ENCODE results near the gene SPTB.
A peak's percentile ranks its signal among the peaks of the same experiment; 100 is the strongest.

The SPTB gene

GRCh38 chr14:64760146-64760755 lies 119.5 kb downstream of the SPTB start:
- H3K27ac ChIP-seq (replicated peaks; ENCODE audit: low read length): no peak overlapping the region
- no peaks in the 10 kb centered on the region for H3K79me1 ChIP-seq (ENCODE audit: low read depth, low read length)
- no peak overlapping the region for H3K4ac ChIP-seq (ENCODE audit: low read length)
- peaks cover 0 to 56% (median 0%) of the 10 kb centered on the region in 3 experiments for H3K27me3 ChIP-seq (ENCODE audit: control insufficient read depth in 3 of 3, insufficient read depth in 3 of 3, low read depth in 1 of 3, low read length in 3 of 3)
- no CpG with 5 or more reads among the region's 8 CpGs for WGBS, 2 donors (ENCODE audit: extremely low coverage in 2 of 2, insufficient read length in 2 of 2, insufficient replicate concordance in 1 of 2)
- H2AFZ ChIP-seq (ENCODE audit: low read length): no peak overlapping the region
- no peak overlapping the region for H2BK5ac ChIP-seq (ENCODE audit: low read length)
- H2BK12ac ChIP-seq (ENCODE audit: low read length): no peak overlapping the region
- H3K18ac ChIP-seq (ENCODE audit: low read length): peak overlapping the region; percentile 28
- no peak overlapping the region for H2BK120ac ChIP-seq (ENCODE audit: low read depth, low read length)
- H3K23ac ChIP-seq (ENCODE audit: low read depth, low read length, poor library complexity): no peak overlapping the region
- H3K36me3 ChIP-seq (replicated peaks in 1 of 2; ENCODE audit: control insufficient read depth in 2 of 2, insufficient read depth in 2 of 2, low read length in 2 of 2): no peaks in the 10 kb centered on the region
- H3K4me3 ChIP-seq (ENCODE audit: low read length in 2 of 2): no peak overlapping the region
- H2AK5ac ChIP-seq (ENCODE audit: low read depth, low read length): no peak overlapping the region
- peak; percentile 57 for DNase-seq (ENCODE audit: low spot score)
- no peak overlapping the region for H3K14ac ChIP-seq (ENCODE audit: low read length)
- H3K9ac ChIP-seq (ENCODE audit: low read depth, low read length, poor library complexity): no peak overlapping the region
- H3K4me2 ChIP-seq (ENCODE audit: insufficient read depth, low read length, poor library complexity, severe bottlenecking): no peak overlapping the region
- H4K8ac ChIP-seq (ENCODE audit: low read depth, low read length): no peak overlapping the region
- peaks cover 0 to 9% of the 10 kb centered on the region in 2 donors for H3K9me3 ChIP-seq (replicated peaks in 1 of 2; ENCODE audit: control insufficient read depth in 2 of 2, insufficient read depth in 1 of 2, low read depth in 1 of 2, low read length in 2 of 2)
- H4K91ac ChIP-seq (ENCODE audit: low read depth, low read length, poor library complexity): no peak overlapping the region
- no peak overlapping the region for H2BK15ac ChIP-seq (ENCODE audit: low read length)
- H3K4me1 ChIP-seq (ENCODE audit: control insufficient read depth in 2 of 2, insufficient read depth in 1 of 2, low read depth in 1 of 2, low read length in 2 of 2): peaks cover 8 to 28% of the 10 kb centered on the region in 2 donors

GRCh38 chr14:64759555-64759938 lies 120.2 kb downstream of the SPTB start:
- Histone ChIP-seq H3K79me1 (ENCODE audit: low read depth, low read length) (no peaks in the 10 kb centered on the region), H3K27me3 (ENCODE audit: control insufficient read depth in 3 of 3, insufficient read depth in 3 of 3, low read depth in 1 of 3, low read length in 3 of 3) (peaks cover 0 to 56% (median 0%) of the 10 kb centered on the region in 3 experiments), H3K27ac (replicated peaks; ENCODE audit: low read length) (no peak overlapping the region), H3K9me3 (replicated peaks in 1 of 2; ENCODE audit: control insufficient read depth in 2 of 2, insufficient read depth in 1 of 2, low read depth in 1 of 2, low read length in 2 of 2) (peaks cover 0 to 9% of the 10 kb centered on the region in 2 donors), H3K4me1 (ENCODE audit: control insufficient read depth in 2 of 2, insufficient read depth in 1 of 2, low read depth in 1 of 2, low read length in 2 of 2) (peaks cover 7 to 27% of the 10 kb centered on the region in 2 donors), H3K4ac (ENCODE audit: low read length) (peak overlapping the region; percentile 19), H2BK5ac (ENCODE audit: low read length) (peak overlapping the region; percentile 16), H3K14ac (ENCODE audit: low read length) (no peak overlapping the region), H2AK5ac (ENCODE audit: low read depth, low read length) (peak overlapping the region; percentile 94), H3K9ac (ENCODE audit: low read depth, low read length, poor library complexity) (no peak overlapping the region), H3K36me3 (replicated peaks in 1 of 2; ENCODE audit: control insufficient read depth in 2 of 2, insufficient read depth in 2 of 2, low read length in 2 of 2) (no peaks in the 10 kb centered on the region), H4K8ac (ENCODE audit: low read depth, low read length) (no peak overlapping the region), H2BK120ac (ENCODE audit: low read depth, low read length) (peak overlapping the region; percentile 3), H3K18ac (ENCODE audit: low read length) (peak overlapping the region; percentile 80), H3K4me3 (ENCODE audit: low read length in 2 of 2) (no peak overlapping the region), H2BK12ac (ENCODE audit: low read length) (peak overlapping the region; percentile 77), H4K91ac (ENCODE audit: low read depth, low read length, poor library complexity) (no peak overlapping the region), H2BK15ac (ENCODE audit: low read length) (peak overlapping the region; percentile 40), H3K23ac (ENCODE audit: low read depth, low read length, poor library complexity) (no peak overlapping the region), H3K4me2 (ENCODE audit: insufficient read depth, low read length, poor library complexity, severe bottlenecking) (no peak overlapping the region), H2AFZ (ENCODE audit: low read length) (no peak overlapping the region)
- no CpG with 5 or more reads among the region's 6 CpGs for WGBS, 2 donors (ENCODE audit: extremely low coverage in 2 of 2, insufficient read length in 2 of 2, insufficient replicate concordance in 1 of 2)
- DNase-seq (ENCODE audit: low spot score): no peak

DNA sequence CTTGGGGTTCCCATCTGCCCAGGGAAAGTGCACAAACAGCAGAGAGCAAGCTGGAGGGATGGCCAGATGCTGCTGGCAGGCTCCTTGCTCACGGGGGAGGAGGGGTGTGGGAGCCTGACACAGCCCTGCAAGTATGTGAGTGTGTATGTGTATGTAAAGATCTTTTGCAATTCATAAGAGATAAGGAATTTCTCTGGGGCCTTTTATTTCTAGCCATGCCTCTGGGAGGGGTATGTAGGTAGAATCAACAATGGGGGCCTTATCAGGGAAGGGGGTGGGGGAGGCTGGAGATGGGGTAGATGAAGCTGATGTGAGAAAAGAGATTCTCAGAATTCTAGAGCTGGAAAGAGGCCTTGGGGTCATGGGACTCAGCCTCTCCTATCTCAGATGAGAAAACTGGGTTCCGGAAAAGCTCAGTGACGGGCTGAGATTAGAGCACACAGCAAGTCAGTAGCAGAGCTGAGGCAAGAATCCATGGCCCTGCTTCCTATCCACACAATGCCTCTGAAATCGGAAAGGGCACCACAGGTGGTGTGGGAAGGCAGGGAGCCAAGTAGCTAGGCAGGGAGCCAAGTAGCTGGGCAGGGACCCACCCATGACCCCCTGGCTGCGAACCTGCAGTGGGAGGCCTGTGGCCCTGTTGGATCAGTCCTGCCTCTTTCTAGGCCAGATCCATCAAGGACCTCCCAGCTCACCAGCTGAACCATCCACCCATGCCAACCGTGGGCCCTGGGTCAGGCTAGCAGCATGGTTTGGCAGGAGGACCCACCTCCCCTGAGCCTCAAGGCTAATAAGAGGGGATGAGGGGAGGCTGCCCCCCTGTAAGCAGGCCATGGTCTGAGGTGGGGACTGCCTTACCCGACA lies 120.8 kb downstream of the SPTB start:
- no peaks in the 10 kb centered on the region for H3K79me1 ChIP-seq (ENCODE audit: low read depth, low read length)
- H2BK12ac ChIP-seq (ENCODE audit: low read length): peak overlapping the region; percentile 77
- no peak for DNase-seq (ENCODE audit: low spot score)
- H3K23ac ChIP-seq (ENCODE audit: low read depth, low read length, poor library complexity): no peak overlapping the region
- peak overlapping the region; percentile 33 for H4K91ac ChIP-seq (ENCODE audit: low read depth, low read length, poor library complexity)
- H3K9me3 ChIP-seq (replicated peaks in 1 of 2; ENCODE audit: control insufficient read depth in 2 of 2, insufficient read depth in 1 of 2, low read depth in 1 of 2, low read length in 2 of 2): peaks cover under 1 to 9% of the 10 kb centered on the region in 2 donors
- no peaks in the 10 kb centered on the region for H3K36me3 ChIP-seq (replicated peaks in 1 of 2; ENCODE audit: control insufficient read depth in 2 of 2, insufficient read depth in 2 of 2, low read length in 2 of 2)
- peaks cover 0 to 50% (median 0%) of the 10 kb centered on the region in 3 experiments for H3K27me3 ChIP-seq (ENCODE audit: control insufficient read depth in 3 of 3, insufficient read depth in 3 of 3, low read depth in 1 of 3, low read length in 3 of 3)
- no CpG with 5 or more reads among the region's 7 CpGs for WGBS, 2 donors (ENCODE audit: extremely low coverage in 2 of 2, insufficient read length in 2 of 2, insufficient replicate concordance in 1 of 2)
- peak overlapping the region; percentile 80 for H3K18ac ChIP-seq (ENCODE audit: low read length)
- H3K4ac ChIP-seq (ENCODE audit: low read length): peak overlapping the region; percentile 19
- peaks cover 4 to 21% of the 10 kb centered on the region in 2 donors for H3K4me1 ChIP-seq (ENCODE audit: control insufficient read depth in 2 of 2, insufficient read depth in 1 of 2, low read depth in 1 of 2, low read length in 2 of 2)
- peak overlapping the region; percentile 42 for H3K14ac ChIP-seq (ENCODE audit: low read length)
- peak overlapping the region; percentile 40 for H2BK15ac ChIP-seq (ENCODE audit: low read length)
- no peak overlapping the region for H2AFZ ChIP-seq (ENCODE audit: low read length)
- peak overlapping the region; percentile 16 for H2BK5ac ChIP-seq (ENCODE audit: low read length)
- peak overlapping the region; percentile 94 for H2AK5ac ChIP-seq (ENCODE audit: low read depth, low read length)
- peak overlapping the region; percentile 6 for H3K9ac ChIP-seq (ENCODE audit: low read depth, low read length, poor library complexity)
- no peak overlapping the region for H4K8ac ChIP-seq (ENCODE audit: low read depth, low read length)
- no peak overlapping the region for H3K4me3 ChIP-seq (ENCODE audit: low read length in 2 of 2)
- H3K27ac ChIP-seq (replicated peaks; ENCODE audit: low read length): no peak overlapping the region
- H3K4me2 ChIP-seq (ENCODE audit: insufficient read depth, low read length, poor library complexity, severe bottlenecking): no peak overlapping the region
- H2BK120ac ChIP-seq (ENCODE audit: low read depth, low read length): peak overlapping the region; percentile 3

GRCh38 chr14:64758025-64758521 lies 121.6 kb downstream of the SPTB start:
- H2BK5ac ChIP-seq (ENCODE audit: low read length): no peak overlapping the region
- no peak overlapping the region for H2BK120ac ChIP-seq (ENCODE audit: low read depth, low read length)
- H3K4me2 ChIP-seq (ENCODE audit: insufficient read depth, low read length, poor library complexity, severe bottlenecking): no peak overlapping the region
- peaks cover 2 to 9% of the 10 kb centered on the region in 2 donors for H3K9me3 ChIP-seq (replicated peaks in 1 of 2; ENCODE audit: control insufficient read depth in 2 of 2, insufficient read depth in 1 of 2, low read depth in 1 of 2, low read length in 2 of 2)
- no peak overlapping the region for H3K23ac ChIP-seq (ENCODE audit: low read depth, low read length, poor library complexity)
- H3K27me3 ChIP-seq (ENCODE audit: control insufficient read depth in 3 of 3, insufficient read depth in 3 of 3, low read depth in 1 of 3, low read length in 3 of 3): peaks cover 0 to 42% (median 0%) of the 10 kb centered on the region in 3 experiments
- no peaks in the 10 kb centered on the region for H3K36me3 ChIP-seq (replicated peaks in 1 of 2; ENCODE audit: control insufficient read depth in 2 of 2, insufficient read depth in 2 of 2, low read length in 2 of 2)
- H3K4ac ChIP-seq (ENCODE audit: low read length): no peak overlapping the region
- no peak overlapping the region for H3K14ac ChIP-seq (ENCODE audit: low read length)
- no peak overlapping the region for H2AFZ ChIP-seq (ENCODE audit: low read length)
- no peak overlapping the region for H2BK12ac ChIP-seq (ENCODE audit: low read length)
- no peak overlapping the region for H4K91ac ChIP-seq (ENCODE audit: low read depth, low read length, poor library complexity)
- WGBS, 2 donors (ENCODE audit: extremely low coverage in 2 of 2, insufficient read length in 2 of 2, insufficient replicate concordance in 1 of 2): no CpG with 5 or more reads among the region's 3 CpGs
- H3K4me1 ChIP-seq (ENCODE audit: control insufficient read depth in 2 of 2, insufficient read depth in 1 of 2, low read depth in 1 of 2, low read length in 2 of 2): peaks cover 4 to 16% of the 10 kb centered on the region in 2 donors
- H4K8ac ChIP-seq (ENCODE audit: low read depth, low read length): no peak overlapping the region
- no peak overlapping the region for H3K4me3 ChIP-seq (ENCODE audit: low read length in 2 of 2)
- no peak overlapping the region for H3K9ac ChIP-seq (ENCODE audit: low read depth, low read length, poor library complexity)
- H2AK5ac ChIP-seq (ENCODE audit: low read depth, low read length): peak overlapping the region; percentile 30
- H2BK15ac ChIP-seq (ENCODE audit: low read length): no peak overlapping the region
- no peak overlapping the region for H3K27ac ChIP-seq (replicated peaks; ENCODE audit: low read length)
- no peak for DNase-seq (ENCODE audit: low spot score)
- no peaks in the 10 kb centered on the region for H3K79me1 ChIP-seq (ENCODE audit: low read depth, low read length)
- peak overlapping the region; percentile 84 for H3K18ac ChIP-seq (ENCODE audit: low read length)
